Suprapubic skin (tissue), 4 donors: Measurements from ENCODE around the gene OR4Q3. TPM values are rescaled to one million over a fixed set of nuclear protein-coding genes. Genes with fewer than 3 reads are reported as not detected.
"Not testable (repeated sequence)": the region's sequence is repeated elsewhere in the genome, so short reads cannot be mapped to it uniquely, and the experiment has no call there.

Experiments
- DNase-seq, 2 donors: peaks; one replicate each; pipeline ENCODE4 v3.0.0-alpha.2; 2019; ENCODE audit warnings: low spot score in 2 of 2
- H3K27ac ChIP-seq: fragments of 200-600 bp; sonication (generic); one replicate; pipeline ENCODE4 v1.5.1; 2019
- H3K27me3 ChIP-seq: fragments of 200-600 bp; sonication (generic); one replicate; pipeline ENCODE4 v1.5.1; 2019
- H3K36me3 ChIP-seq: fragments of 200-600 bp; sonication (generic); one replicate; pipeline ENCODE4 v1.5.1; 2019
- H3K4me1 ChIP-seq: fragments of 200-600 bp; sonication (generic); one replicate; pipeline ENCODE4 v1.5.1; 2019
- H3K4me3 ChIP-seq: fragments of 200-600 bp; sonication (generic); one replicate; pipeline ENCODE4 v1.5.1; 2019; ENCODE audit warnings: mild to moderate bottlenecking
- H3K9me3 ChIP-seq: fragments of 200-600 bp; sonication (generic); one replicate; pipeline ENCODE4 v1.5.1; 2019
- EP300 ChIP-seq: sonication (generic); formaldehyde crosslinking; IDR thresholded peaks from one replicate; pipeline ENCODE4 v1.6.1; 2017; ENCODE audit warnings: antibody characterized with exemption
- POLR2A ChIP-seq, 2 donors: fragments of 450-650 bp; IDR thresholded peaks; one replicate each; pipeline ENCODE4 v1.6.1; 2017; ENCODE audit warnings: antibody characterized with exemption in 2 of 2, mild to moderate bottlenecking in 2 of 2, moderate library complexity in 2 of 2
- POLR2AphosphoS5 ChIP-seq, 3 donors: sonication (generic); formaldehyde crosslinking; IDR thresholded peaks; one replicate each; pipeline ENCODE4 v1.6.1; 2017; ENCODE audit warnings: antibody characterized with exemption in 3 of 3
- WGBS: methylation state at CpG from one replicate; pipeline ENCODE4 v1.1.5; 2018; 5-methylcytosine and 5-hydroxymethylcytosine counted together
- total RNA-seq, 4 donors: library from RNA; depleted of rRNA; stranded (reverse); fragments of >200 nt; gene quantifications; one replicate each; pipeline ENCODE4 v1.1.0, GENCODE V29; 2016
- TF ChIP-seq, protein P1 (sequence below), 2 donors: fragments of 200-600 bp in 1 of 2; fragments of 450-650 bp in 1 of 2; sonication (generic) in 1 of 2; IDR thresholded peaks; one replicate each; pipeline ENCODE4 v1.5.1; 2016 to 2019; ENCODE audit warnings: antibody characterized with exemption in 2 of 2, mild to moderate bottlenecking in 1 of 2, moderate library complexity in 1 of 2

OR4Q3 gene
- total RNA-seq, 4 donors from 2014 or later, result not detected

DNA sequence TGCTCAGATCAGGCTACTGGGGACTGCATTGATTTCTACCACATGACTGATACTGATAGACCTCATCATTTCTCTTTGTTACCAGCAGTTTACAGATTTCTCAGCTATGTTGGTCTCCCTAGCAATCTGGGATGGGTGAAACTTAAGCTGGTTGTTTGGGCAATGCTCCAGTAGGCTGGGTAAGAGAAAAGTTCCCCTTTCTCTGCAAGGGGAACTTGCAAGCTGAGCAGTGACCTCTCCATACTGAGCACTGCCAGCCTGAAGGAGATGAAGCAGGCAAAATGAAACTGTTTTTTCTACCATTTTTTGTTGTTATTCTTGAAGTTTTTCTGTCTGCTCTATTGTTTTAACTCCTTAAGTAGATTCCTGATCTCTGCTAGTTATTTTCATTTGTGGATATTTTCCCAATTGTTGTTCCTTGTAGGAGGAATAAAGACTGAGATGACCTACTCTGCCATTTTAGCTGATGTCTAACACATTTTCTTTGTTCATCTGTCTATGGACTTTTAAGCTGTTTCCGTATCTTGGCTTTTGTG, 28.6 kb downstream of the OR4Q3 start:
- Histone ChIP-seq H3K27ac (no peak overlapping the region), H3K9me3 (peaks cover 21% of the 10 kb centered on the region), H3K27me3 (no peaks in the 10 kb centered on the region), H3K4me1 (no peaks in the 10 kb centered on the region), H3K36me3 (no peaks in the 10 kb centered on the region), H3K4me3 (no peak overlapping the region)
- DNase-seq, result no peak
- TF ChIP-seq, protein P1, sequence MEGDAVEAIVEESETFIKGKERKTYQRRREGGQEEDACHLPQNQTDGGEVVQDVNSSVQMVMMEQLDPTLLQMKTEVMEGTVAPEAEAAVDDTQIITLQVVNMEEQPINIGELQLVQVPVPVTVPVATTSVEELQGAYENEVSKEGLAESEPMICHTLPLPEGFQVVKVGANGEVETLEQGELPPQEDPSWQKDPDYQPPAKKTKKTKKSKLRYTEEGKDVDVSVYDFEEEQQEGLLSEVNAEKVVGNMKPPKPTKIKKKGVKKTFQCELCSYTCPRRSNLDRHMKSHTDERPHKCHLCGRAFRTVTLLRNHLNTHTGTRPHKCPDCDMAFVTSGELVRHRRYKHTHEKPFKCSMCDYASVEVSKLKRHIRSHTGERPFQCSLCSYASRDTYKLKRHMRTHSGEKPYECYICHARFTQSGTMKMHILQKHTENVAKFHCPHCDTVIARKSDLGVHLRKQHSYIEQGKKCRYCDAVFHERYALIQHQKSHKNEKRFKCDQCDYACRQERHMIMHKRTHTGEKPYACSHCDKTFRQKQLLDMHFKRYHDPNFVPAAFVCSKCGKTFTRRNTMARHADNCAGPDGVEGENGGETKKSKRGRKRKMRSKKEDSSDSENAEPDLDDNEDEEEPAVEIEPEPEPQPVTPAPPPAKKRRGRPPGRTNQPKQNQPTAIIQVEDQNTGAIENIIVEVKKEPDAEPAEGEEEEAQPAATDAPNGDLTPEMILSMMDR (IDR thresholded peaks at IDR 0.05), result no peak
- TF ChIP-seq EP300 (no peak), POLR2AphosphoS5 (IDR thresholded peaks at IDR 0.05) (no peak), POLR2A (IDR thresholded peaks at IDR 0.05) (no peak)
- 100% methylated on average over 1 of the region's 1 CpG for WGBS

DNA sequence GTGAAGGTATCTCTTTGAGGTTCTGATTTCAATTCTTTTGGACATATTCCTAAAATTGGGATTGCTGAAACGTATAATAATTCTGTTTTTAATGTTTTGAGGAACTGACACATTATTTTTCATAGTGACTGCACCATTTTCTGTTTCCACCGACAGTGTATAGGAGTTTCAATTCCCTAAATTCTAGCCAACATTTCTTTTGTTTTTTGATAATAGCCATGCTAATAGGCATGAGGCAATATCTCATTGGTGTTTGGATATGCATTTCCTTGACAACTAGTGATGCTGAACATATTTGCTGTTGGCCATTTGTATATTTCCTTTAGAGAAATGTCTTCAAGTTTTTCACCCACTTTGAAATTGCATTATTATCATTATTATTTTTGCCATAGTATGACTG, 29.1 kb downstream of the OR4Q3 start:
- H3K4me1 ChIP-seq, H3K27ac ChIP-seq, H3K4me3 ChIP-seq, H3K27me3 ChIP-seq, DNase-seq, H3K36me3 ChIP-seq: not testable (repeated sequence)
- 48% methylated on average over 2 of the region's 2 CpGs for WGBS
- peaks cover 21% of the 10 kb centered on the region for H3K9me3 ChIP-seq

DNA sequence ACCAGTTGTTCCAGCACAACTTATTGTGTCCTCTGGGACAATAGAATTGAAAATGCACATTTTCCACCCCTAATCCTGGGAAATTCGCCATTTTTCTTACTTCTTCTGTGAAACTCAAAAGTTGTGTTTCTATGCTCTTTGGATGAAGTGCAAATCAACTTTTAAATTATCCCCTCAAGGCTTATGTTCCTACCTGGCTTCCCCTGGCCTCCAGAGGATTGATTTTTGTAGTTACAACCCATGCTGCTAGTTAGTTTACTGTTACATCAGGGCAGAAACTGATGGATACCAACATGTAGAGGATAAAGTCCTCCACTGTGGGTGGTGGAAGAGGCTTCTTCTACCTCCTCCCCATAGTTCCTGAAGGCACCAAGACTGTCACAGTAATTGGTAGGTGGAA, 29.8 kb downstream of the OR4Q3 start, which contains the start of gene OR4M1:
TSS of gene OR4M1 (plus strand) at position 301 of the 400 bp plus-strand sequence. CDS start 6,819 bp downstream, outside the sequence.
- H3K4me1 ChIP-seq, H3K4me3 ChIP-seq, DNase-seq, H3K27me3 ChIP-seq, H3K27ac ChIP-seq, H3K36me3 ChIP-seq: not testable (repeated sequence)
- H3K9me3 ChIP-seq, result peaks cover 21% of the 10 kb centered on the region
- WGBS, result 15% methylated on average over 1 of the region's 1 CpG

DNA sequence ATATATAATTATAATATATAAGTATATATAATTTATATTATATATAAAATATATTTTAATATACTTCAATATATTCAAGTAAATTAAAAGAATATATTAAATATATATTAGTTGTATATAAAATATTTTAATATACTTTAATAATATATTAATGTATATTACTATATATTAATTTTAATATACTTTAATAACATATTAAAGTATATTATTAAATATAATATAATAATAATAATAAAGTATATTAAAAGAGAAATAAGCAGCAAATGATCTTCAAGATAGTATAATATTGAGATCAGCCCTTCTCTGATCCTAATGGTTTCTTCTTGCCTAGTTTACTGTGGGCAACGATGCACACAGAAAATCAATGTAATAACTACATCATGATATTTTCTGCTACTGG, 32.2 kb downstream of the OR4Q3 start:
- H3K4me3 ChIP-seq, result no peak overlapping the region
- H3K27me3 ChIP-seq, result no peaks in the 10 kb centered on the region
- DNase-seq, result no peak
- WGBS, result 78% methylated on average over 1 of the region's 1 CpG
- H3K36me3 ChIP-seq, result no peaks in the 10 kb centered on the region
- no peaks in the 10 kb centered on the region for H3K4me1 ChIP-seq
- no peak overlapping the region for H3K27ac ChIP-seq
- H3K9me3 ChIP-seq, result peaks cover 14% of the 10 kb centered on the region
- TF ChIP-seq, protein P1 (IDR thresholded peaks at IDR 0.05), result no peak
- TF ChIP-seq POLR2A (IDR thresholded peaks at IDR 0.05) (no peak), POLR2AphosphoS5 (IDR thresholded peaks at IDR 0.05) (no peak), EP300 (no peak)

DNA sequence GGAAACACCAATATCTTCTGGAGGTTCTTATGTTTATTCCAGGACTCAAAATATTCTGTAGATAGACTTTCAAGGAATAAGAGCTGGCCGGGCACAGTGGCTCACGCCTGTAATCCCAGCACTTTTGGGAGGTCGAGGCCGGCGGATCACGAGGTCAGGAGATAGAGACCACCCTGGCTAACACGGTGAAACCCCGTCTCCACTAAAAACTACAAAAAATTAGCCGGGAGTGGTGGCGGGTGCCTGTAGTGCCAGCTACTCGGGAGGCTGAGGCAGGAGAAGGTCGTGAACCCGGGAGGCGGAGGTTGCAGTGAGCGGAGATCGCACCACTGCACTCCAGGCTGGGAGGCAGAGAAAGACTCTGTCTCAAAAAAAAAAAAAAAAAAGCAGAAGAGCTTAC, 42.5 kb downstream of the OR4Q3 start:
- H3K27me3 ChIP-seq, H3K4me1 ChIP-seq, H3K27ac ChIP-seq, H3K4me3 ChIP-seq, H3K36me3 ChIP-seq, DNase-seq, H3K9me3 ChIP-seq: not testable (repeated sequence)
- 83% methylated on average over 16 of the region's 16 CpGs for WGBS

DNA sequence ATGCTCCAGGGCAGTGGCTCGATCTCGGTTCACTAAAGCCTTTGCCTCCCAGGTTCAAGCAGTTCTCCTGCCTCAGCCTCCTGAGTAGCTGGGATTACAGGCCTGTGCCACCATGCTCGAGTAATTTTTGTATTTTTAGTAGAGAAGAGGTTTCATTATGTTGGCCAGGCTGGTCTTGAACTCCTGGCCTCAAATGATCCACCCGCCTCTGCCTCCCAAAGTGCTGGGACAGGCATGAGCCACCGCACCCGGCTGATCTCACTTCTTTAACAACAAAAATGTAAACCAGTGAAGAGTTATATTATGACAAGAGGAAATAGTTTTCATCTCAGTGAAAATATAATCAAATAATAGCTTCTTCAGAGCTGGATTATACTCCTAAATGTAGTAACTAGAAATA, 43.9 kb downstream of the OR4Q3 start:
- not testable (repeated sequence) for DNase-seq, H3K4me3 ChIP-seq, H3K27me3 ChIP-seq, H3K9me3 ChIP-seq, H3K27ac ChIP-seq, H3K4me1 ChIP-seq, H3K36me3 ChIP-seq
- WGBS, result 74% methylated on average over 6 of the region's 6 CpGs

DNA sequence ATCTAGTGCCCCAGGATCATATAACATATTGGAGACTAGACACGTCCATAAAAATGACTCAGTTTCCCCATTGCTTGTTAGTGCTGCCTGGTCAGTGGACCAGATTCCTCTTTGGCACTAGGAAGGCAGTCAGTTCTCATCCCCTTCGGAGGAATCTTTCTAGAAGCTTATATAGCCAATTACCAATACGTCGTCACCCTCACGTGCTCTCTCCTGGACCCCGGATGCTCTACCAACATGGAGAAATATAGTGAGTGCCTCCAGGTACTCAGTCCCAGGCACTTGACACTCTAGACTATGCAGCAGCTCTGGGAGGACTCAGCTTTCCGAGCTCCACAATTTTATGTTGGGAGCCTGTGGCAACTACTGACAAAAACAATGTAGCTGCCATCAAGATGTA, 44.8 kb downstream of the OR4Q3 start:
- not testable (repeated sequence) for H3K27me3 ChIP-seq, H3K4me1 ChIP-seq, H3K4me3 ChIP-seq, DNase-seq, H3K27ac ChIP-seq, H3K9me3 ChIP-seq, H3K36me3 ChIP-seq
- WGBS, result 75% methylated on average over 7 of the region's 7 CpGs

DNA sequence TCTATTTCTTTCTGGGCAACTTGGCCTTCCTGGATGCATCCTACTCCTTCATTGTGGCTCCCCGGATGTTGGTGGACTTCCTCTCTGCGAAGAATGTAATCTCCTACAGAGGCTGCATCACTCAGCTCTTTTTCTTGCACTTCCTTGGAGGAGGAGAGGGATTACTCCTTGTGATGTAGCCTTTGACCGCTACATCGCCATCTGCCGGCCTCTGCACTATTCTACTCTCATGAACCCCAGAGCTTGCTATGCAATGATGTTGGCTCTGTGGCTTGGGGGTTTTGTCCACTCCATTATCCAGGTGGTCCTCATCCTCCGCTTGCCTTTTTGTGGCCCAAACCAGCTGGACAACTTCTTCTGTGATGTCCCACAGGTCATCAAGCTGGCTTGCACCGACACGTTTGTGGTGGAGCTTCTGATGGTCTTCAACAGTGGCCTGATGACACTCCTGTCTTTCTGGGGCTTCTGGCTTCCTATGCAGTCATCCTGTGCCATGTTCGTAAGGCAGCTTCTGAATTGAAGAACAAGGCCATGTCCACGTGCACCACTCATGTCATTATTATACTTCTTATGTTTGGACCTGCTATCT, 53.2 kb downstream of the OR4Q3 start:
- peaks cover 12% of the 10 kb centered on the region for H3K9me3 ChIP-seq

More for the DNA sequence above, 53.2 kb downstream of the OR4Q3 start:
- 82% methylated on average over 10 of the region's 10 CpGs for WGBS
- not testable (repeated sequence) for H3K4me1 ChIP-seq, H3K36me3 ChIP-seq, H3K27ac ChIP-seq, DNase-seq, H3K27me3 ChIP-seq, H3K4me3 ChIP-seq

Other genes with a start within 250 kb of the OR4Q3 start
- not detected for gene OR11H2, start 29.7 kb upstream of the OR4Q3 start, total RNA-seq
- not detected for gene OR4M1, start 29.9 kb downstream of the OR4Q3 start, total RNA-seq
- gene OR4N2, start 60.2 kb downstream of the OR4Q3 start, total RNA-seq, result not detected
- gene OR4K2, start 131.6 kb downstream of the OR4Q3 start, total RNA-seq, result under 1 TPM in 1 of 4 donors, not detected in 3; 0.04 TPM
- gene OR4K5, start 177.0 kb downstream of the OR4Q3 start, total RNA-seq, result not detected
- gene OR4K1, start 187.3 kb downstream of the OR4Q3 start, total RNA-seq, result not detected
- not detected for gene OR4K15, start 232.0 kb downstream of the OR4Q3 start, total RNA-seq